Psoas muscle (tissue), 8 donors: ENCODE measurements around the gene GRIA1. TPM values are rescaled to one million over a fixed set of nuclear protein-coding genes. Genes with fewer than 3 reads are reported as not detected.

Experiments used
- ATAC-seq, 4 donors: fragments of 200-7000 bp; cut with Tn5 transposase; one replicate each; pipeline ENCODE4 v1.9.1; 2020; ENCODE audit warnings: moderate library complexity in 3 of 4, mild to moderate bottlenecking in 2 of 4
- DNase-seq, 2 donors: peaks; one replicate each; pipeline ENCODE4 v3.0.0-alpha.2; 2020
- H3K27ac ChIP-seq: fragments of 200-600 bp; one replicate; pipeline ENCODE4 v1.8.0; 2022
- H3K27me3 ChIP-seq, 3 donors: fragments of 200-600 bp in 1 of 3; one replicate each; pipeline versions ENCODE4 v1.6.1 to v1.8.0; 2013 to 2022; ENCODE audit warnings: low read length in 2 of 3, mild to moderate bottlenecking in 2 of 3, moderate library complexity in 1 of 3; ENCODE audit not compliant: insufficient read depth in 3 of 3
- H3K36me3 ChIP-seq, 2 donors: fragments of 200-600 bp in 1 of 2; one replicate each; pipeline versions ENCODE4 v1.6.1 to v1.8.0; 2013 to 2022; ENCODE audit warnings: low read depth in 1 of 2, mild to moderate bottlenecking in 1 of 2, moderate library complexity in 1 of 2; ENCODE audit not compliant: insufficient read depth in 1 of 2
- H3K4me1 ChIP-seq: fragments of 200-600 bp; one replicate; pipeline ENCODE4 v1.8.0; 2022
- H3K4me3 ChIP-seq: fragments of 200-600 bp; one replicate; pipeline ENCODE4 v1.8.0; 2022; ENCODE audit warnings: mild to moderate bottlenecking
- H3K9me3 ChIP-seq: fragments of 200-600 bp; one replicate; pipeline ENCODE4 v1.8.0; 2022
- WGBS, 3 donors: extraction: QIAGEN DNeasy Blood & Tissue Kit; methylation state at CpG; one replicate each; pipeline versions ENCODE4 v1.1.6 to v1.1.7; 2013; 5-methylcytosine and 5-hydroxymethylcytosine counted together
- intact Hi-C, 2 donors: fragments of 100-400 bp; cut with DNase I; formaldehyde crosslinking; loops; one replicate each; pipeline versions ENCODE4 v1.11.0 to v1.14.2; 2022
- polyA plus RNA-seq, 3 donors: library from polyadenylated mRNA; stranded (reverse); fragments of 200-250 nt; gene quantifications; one replicate each; pipeline ENCODE4 v1.2.3, GENCODE V29; 2013
- total RNA-seq, 4 donors: library from RNA; stranded (reverse); fragmentation: NEBNext Ultra II Directional in 2 of 4; extraction: Animal tissue kit (Norgen Biotek cat#: 25700) in 2 of 4; gene quantifications; one replicate each; pipeline versions ENCODE4 v1.2.1 to v1.2.4, GENCODE V29; 2021 to 2023
- TF ChIP-seq, protein P1 (sequence below): fragments of 200-600 bp; IDR thresholded peaks from one replicate; pipeline ENCODE4 v1.8.0; 2022; ENCODE audit warnings: antibody characterized with exemption
- donor health status: healthy with polysubstance abuse.
- donor health status: DM: no; HTN: no; CAD: no; lungs with moderate emphysema.
- donor health status: Bipolar disorder and iron deficiency.
- donor health status: healthy.
- donor health status: DM: yes; HTN: yes; CAD: no.
- donor health status: DM: no; HTN: no; CAD: no.
- donor health status: DM: no; HTN: no; CAD: no.
- donor health status: DM: yes; HTN: yes; CAD: no.

Gene GRIA1
- total and polyA plus RNA-seq, 7 donors, result 0.03 to 0.49 (median 0.28) TPM; not detected in 2

DNA sequence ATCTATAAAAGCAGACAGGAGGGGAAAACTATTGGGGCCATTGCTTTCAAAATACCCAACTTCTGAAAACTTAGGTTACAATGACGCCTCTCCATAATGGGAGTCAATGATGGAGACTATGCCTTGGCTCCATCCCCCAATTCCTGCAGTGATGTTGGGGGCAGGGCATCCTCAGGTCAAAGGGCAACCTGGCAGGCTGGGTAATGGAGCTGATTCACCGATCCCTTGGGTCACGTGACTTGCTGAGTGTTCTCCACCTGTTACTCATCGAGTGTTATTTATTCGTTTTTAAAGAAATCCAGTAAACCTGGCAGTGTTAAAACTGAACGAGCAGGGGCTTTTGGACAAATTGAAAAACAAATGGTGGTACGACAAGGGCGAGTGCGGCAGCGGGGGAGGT, 303.9 kb downstream of the GRIA1 start:
- DNase-seq (no peak), ATAC-seq (no peak)
- Histone ChIP-seq H3K36me3 (no peaks in the 10 kb centered on the region), H3K4me1 (no peaks in the 10 kb centered on the region), H3K27ac (no peak overlapping the region), H3K27me3 (no peaks in the 10 kb centered on the region), H3K9me3 (no peaks in the 10 kb centered on the region), H3K4me3 (no peak overlapping the region)
- 80 to 84% (median 83%) methylated on average over 10 of the region's 10 CpGs for WGBS, 3 donors
- TF ChIP-seq, protein P1, sequence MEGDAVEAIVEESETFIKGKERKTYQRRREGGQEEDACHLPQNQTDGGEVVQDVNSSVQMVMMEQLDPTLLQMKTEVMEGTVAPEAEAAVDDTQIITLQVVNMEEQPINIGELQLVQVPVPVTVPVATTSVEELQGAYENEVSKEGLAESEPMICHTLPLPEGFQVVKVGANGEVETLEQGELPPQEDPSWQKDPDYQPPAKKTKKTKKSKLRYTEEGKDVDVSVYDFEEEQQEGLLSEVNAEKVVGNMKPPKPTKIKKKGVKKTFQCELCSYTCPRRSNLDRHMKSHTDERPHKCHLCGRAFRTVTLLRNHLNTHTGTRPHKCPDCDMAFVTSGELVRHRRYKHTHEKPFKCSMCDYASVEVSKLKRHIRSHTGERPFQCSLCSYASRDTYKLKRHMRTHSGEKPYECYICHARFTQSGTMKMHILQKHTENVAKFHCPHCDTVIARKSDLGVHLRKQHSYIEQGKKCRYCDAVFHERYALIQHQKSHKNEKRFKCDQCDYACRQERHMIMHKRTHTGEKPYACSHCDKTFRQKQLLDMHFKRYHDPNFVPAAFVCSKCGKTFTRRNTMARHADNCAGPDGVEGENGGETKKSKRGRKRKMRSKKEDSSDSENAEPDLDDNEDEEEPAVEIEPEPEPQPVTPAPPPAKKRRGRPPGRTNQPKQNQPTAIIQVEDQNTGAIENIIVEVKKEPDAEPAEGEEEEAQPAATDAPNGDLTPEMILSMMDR, result no peak
- intact Hi-C loops, result no loop called here

DNA sequence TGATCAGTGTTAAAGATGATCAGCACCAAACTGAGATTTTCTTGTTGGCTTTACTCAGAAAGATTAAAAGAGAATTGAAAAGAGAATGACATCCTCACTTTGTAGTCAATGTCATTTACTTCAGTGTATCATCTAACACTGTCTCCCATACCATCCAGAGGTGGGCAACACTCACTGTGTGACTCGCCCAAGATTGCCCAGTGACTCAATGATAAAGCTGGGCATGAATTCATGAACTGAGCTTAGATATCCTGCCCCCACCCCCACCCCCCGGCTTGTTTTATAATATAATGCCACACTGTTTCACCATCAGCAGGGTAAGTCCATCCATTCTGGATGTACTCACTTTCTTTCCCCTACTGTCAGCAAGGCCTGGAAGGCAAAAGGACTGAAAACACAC, 306.1 kb downstream of the GRIA1 start:
- Histone ChIP-seq H3K27me3 (no peaks in the 10 kb centered on the region), H3K9me3 (no peaks in the 10 kb centered on the region), H3K4me3 (no peak overlapping the region), H3K4me1 (no peaks in the 10 kb centered on the region), H3K36me3 (no peaks in the 10 kb centered on the region), H3K27ac (no peak overlapping the region)
- TF ChIP-seq, protein P1, result no peak
- WGBS, 3 donors, result 80 to 88% (median 84%) methylated on average over 2 of the region's 2 CpGs
- ATAC-seq, result no peak
- no peak for DNase-seq
- intact Hi-C loops, result no loop called here

DNA sequence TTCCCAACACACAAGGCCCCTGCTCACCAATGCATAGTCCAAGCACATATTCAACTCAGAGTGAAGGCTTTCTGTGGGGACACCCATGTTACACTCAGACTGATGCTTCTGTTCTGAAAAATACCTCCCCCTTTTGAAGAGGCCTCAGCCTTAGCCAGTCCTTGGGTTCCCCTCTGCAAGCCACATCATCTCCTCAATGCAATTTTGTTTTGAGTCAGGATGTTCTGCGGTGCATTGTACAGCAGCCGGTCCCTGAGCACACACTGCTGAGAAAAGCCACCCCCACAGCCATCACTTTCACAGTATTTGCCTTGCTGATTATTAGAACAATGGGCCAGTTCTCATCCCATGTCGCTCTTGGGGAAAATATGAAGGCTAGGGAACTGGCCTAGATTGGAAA, 307.0 kb downstream of the GRIA1 start:
- no peak overlapping the region for H3K4me3 ChIP-seq
- intact Hi-C loops, result no loop called here
- TF ChIP-seq, protein P1, result no peak
- WGBS, 3 donors, result 71 to 94% (median 84%) methylated on average over 3 of the region's 3 CpGs
- H3K36me3 ChIP-seq, result no peaks in the 10 kb centered on the region
- ATAC-seq (no peak), DNase-seq (no peak)
- H3K4me1 ChIP-seq, result no peaks in the 10 kb centered on the region
- no peak overlapping the region for H3K27ac ChIP-seq
- no peaks in the 10 kb centered on the region for H3K9me3 ChIP-seq
- no peaks in the 10 kb centered on the region for H3K27me3 ChIP-seq

DNA sequence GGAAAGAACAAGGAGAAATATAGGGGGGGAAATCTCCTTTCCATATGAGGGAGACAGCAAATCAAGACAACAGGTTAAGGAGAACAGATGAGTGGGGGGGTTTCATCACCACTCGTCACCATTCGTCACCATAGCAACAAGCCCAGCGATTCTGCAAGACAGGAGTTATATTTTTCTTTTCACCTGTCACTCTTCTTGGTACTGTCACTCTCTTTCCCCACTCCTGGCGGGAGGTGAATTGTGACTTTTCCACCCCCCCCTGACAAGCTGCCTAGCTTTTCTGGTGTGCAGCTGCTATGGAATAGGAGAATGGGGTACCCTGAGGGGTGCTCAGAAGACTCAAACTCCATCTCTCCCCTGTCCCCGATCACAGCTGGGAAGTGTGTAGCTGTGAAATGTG, 308.4 kb downstream of the GRIA1 start:
- no peak overlapping the region for H3K4me3 ChIP-seq

DNA sequence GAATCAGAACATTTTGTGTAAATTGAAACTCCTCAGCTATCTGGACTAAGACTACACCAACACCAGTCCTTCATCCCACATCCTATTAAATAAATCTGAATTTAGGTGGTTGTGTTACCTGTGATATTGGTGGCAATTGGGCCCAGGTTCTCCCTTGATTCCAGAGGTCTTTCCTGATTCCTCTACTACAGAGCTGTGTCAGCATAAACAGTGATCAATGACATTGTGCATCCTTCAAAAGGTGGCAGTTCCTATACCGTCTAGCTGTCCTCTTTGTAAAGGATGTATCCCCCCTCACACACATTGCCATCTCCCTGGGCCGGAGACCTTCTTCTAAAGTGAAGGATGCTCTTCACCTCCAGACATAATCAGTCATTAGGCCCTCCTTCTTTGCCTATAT, 309.0 kb downstream of the GRIA1 start:
- Histone ChIP-seq H3K4me3 (no peak overlapping the region), H3K4me1 (no peaks in the 10 kb centered on the region), H3K27ac (no peak overlapping the region), H3K27me3 (no peaks in the 10 kb centered on the region), H3K36me3 (no peaks in the 10 kb centered on the region), H3K9me3 (no peaks in the 10 kb centered on the region)
- ATAC-seq, result no peak
- WGBS, 3 donors, result 74 to 83% (median 78%) methylated on average over 2 of the region's 2 CpGs
- intact Hi-C loops, result no loop called here
- TF ChIP-seq, protein P1, result no peak
- no peak for DNase-seq

More for the DNA sequence above, 308.4 kb downstream of the GRIA1 start:
- DNase-seq (no peak), ATAC-seq (no peak)
- Histone ChIP-seq H3K4me1 (no peaks in the 10 kb centered on the region), H3K27me3 (no peaks in the 10 kb centered on the region), H3K36me3 (no peaks in the 10 kb centered on the region), H3K27ac (no peak overlapping the region), H3K9me3 (no peaks in the 10 kb centered on the region)
- TF ChIP-seq, protein P1, result no peak
- intact Hi-C loops, result no loop called here
- 51 to 54% (median 54%) methylated on average over 5 of the region's 5 CpGs for WGBS, 3 donors
